Measurements from ENCODE around the gene ISYNA1.

Gene ISYNA1

DNA sequence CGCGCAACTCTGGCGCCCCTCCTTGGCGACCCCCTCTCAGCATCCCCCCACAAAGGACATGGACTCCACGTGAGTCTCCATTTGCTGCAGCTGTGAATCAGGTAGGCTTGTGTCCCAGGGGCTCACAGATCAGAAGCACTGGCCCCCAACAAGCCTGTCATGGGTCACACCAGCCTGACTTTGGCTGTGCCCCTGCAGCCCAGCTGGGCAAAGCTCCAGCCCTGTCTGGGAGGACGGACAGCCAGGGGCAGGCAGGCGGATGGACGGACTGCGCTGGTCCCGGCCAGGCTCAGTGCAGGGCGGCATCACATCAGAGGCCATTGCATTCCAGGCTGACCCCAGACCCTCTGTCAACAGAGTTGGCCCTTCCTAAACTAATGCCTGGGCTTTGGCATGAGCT, 28.4 kb upstream of the ISYNA1 start:
- DNase-seq, result no peak

GRCh38 chr19:18465964-18466339, 28.0 kb upstream of the ISYNA1 start:
- DNase-seq, result no peak

GRCh38 chr19:18465214-18465963, 27.5 kb upstream of the ISYNA1 start:
- no peak for DNase-seq

GRCh38 chr19:18464646-18465045, 26.7 kb upstream of the ISYNA1 start:
- no peak for DNase-seq

DNA sequence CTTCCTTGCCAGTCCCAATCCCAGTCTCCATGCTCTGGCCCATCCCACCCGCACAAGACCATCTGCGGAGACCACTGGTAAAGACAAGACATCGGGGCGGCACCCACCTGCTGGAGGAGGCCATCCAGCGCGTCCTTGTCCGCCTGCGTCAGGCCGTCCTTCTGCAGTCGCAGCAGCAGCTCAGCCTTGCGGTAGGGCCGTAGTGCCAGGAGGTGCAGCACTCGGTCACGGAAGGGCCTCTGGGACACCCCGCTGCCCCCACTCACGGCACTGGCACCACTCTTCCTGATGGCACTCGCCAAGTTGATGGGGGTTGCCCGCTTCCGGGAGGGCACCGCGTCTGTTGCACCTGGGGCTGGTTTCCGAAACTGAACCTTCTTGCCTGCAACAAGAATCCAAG, 23.5 kb upstream of the ISYNA1 start:
- DNase-seq, result no peak

GRCh38 chr19:18460900-18461299, 23.0 kb upstream of the ISYNA1 start:
- no peak for DNase-seq

GRCh38 chr19:18457483-18458331, 19.8 kb upstream of the ISYNA1 start:
- DNase-seq, result no peak

GRCh38 chr19:18456974-18457373, 19.0 kb upstream of the ISYNA1 start:
- no peak for DNase-seq

DNA sequence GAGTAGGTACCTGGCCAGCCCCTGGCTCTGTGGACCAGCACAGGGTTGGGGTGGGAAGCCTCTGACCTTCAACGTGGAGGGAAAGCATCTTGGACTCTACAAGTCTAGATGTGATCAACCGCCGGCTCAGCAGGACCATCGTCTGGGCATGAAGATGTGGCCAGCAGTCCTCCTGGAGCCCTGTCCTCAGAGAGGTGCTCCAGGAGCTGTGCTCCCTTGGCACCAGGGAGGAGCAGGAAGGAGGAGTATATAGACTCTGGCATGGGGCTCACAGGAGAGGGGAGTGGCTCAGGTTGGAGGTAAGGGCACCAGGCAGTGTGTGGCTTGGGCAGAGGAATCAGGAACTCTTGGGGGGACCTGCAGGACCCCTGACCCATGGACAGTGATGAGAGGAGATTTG, 18.3 kb upstream of the ISYNA1 start:
- no peak for DNase-seq

GRCh38 chr19:18453269-18454024, 15.5 kb upstream of the ISYNA1 start:
- no peak for DNase-seq

- DNase-seq, result no peak
These were observed 14.5 kb upstream of the ISYNA1 start for GRCh38 chr19:18452386-18452785.

- DNase-seq, result peak; percentile 88
These were observed 13.3 kb upstream of the ISYNA1 start for GRCh38 chr19:18450931-18451836.

DNA sequence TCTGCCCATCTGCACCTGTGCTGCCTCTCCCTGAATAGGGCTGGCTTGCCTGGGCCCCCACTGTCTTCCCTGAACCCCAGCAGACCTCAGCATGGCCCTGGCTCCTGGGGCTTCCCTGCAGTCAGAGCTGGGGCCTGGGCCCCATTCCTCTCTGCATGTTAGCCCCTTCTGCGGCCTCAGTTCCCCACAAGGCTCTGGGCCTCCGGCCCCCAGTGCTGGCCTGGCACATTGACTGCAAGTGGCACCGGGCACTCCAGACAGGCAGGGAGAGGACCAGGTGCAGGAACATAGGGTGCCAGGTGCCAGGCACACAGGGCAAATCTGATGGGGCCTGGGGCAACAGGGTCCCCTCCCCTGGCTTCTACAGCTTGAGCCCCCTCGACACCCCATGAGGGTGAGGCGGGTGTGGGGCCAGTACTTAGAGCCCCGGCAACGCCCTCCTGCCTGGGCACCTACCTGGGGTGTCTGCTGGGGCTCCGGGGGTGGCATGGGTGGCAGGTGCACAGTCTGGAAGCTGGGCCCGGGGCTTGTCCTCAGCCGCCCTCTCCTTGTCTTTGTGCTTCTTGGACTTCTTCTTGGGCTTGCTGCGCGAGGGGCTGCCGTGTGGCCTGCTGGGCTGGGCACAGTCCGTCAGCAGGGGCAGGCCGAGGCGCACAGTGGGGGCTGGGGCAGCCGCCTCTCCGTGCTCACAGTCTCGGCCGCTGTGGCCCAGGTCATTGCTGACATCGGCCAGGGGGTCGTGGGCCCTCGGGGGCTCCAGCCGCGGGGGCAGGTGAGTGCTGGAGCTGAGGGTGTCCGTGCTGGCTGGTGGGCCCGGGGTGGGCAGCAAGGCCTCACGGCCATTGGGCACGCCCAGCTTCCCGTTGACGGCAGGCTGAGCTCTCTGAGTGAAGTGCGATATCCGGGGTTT, 12.3 kb upstream of the ISYNA1 start:
- no peak for DNase-seq

DNA sequence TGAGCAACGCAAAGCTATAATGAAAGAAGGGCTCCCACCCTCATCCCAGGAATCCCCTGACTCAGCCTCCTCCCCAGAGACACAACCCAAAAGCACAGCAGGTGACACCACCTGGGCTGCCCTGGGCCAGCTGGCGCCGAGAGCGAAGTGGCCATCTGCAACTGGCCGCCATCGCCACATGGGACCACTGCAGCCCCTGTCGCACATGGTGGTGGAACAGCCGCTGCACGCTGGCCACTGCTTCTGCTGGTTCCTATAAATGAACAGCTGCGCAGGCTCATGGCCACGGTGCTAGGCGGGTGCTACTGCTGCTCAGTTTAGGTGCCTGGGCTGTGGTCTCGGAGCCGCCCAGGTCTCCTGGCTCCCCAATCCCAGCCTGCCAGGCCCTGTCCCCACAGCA, 11.6 kb upstream of the ISYNA1 start:
- no peak for DNase-seq

DNA sequence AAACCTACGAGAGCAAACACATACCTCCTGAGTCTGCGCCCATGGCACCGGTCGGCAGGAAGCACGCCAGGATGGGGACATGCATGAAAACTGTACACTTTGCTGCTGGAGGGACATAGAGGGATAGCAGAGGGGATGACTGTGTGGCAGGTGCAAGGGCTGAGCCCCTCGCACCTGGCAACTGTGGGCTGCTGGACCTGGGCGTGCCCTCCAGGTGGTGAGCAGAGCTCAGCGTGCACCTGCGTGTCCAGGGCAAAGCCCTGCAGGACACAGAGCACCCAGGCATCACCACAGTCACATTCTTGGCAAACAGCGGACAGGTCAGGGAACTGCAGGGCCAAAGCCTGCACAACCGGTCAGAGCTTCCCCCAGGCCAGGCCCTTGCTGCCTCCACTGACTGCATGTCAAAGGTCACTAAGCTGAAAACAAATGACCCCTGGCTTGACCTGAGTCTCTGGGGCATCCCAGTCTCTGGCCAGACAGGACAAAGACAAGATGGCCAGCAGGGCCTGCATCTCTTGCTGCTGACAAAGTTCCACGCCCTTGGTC, 9.0 kb upstream of the ISYNA1 start:
- no peak for DNase-seq

- DNase-seq, result no peak
These were observed 8.3 kb upstream of the ISYNA1 start for GRCh38 chr19:18446145-18446810.

- no peak for DNase-seq
These were observed 7.5 kb upstream of the ISYNA1 start for GRCh38 chr19:18445262-18445948.

DNA sequence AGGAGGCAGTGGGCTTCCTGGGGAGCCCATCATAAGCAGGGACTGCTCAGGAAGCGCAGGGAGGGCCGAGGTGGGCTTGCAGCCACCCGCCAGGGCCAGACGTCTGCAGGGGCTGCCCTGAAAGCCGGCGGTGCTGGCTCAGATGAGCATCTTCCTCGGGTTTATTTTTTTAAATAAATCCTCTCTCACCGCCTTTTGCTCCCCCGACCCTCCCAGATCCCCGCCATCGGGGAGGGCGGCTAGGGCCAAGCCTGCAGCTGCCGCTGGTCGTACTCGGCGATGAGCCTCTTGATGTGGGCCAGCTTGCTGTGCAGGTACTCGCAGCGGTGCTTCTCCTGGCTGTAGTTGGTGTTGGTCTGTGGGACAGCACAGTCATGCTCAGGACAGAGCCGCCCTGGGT, 6.6 kb upstream of the ISYNA1 start:
- DNase-seq, result no peak

DNA sequence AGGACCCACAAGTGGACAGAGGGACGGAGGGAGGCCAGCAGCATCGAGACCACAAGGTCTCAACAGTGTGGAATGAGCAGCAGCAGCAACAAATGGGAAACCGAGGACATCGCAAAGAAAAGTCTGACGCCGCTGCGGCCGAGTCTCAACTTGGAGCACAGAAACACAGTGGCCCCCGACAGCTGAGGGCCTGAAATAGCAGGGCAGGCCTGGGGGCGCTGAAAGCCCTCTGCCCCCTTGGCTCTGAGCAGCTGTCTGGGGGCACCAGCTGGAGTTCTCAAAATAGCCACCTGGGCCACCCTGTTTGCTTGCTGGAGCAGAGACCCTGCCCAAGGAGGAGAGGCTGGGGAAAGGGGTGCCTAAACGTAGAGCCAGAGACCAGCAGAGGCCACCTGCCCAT, 5.9 kb upstream of the ISYNA1 start:
- no peak for DNase-seq

DNA sequence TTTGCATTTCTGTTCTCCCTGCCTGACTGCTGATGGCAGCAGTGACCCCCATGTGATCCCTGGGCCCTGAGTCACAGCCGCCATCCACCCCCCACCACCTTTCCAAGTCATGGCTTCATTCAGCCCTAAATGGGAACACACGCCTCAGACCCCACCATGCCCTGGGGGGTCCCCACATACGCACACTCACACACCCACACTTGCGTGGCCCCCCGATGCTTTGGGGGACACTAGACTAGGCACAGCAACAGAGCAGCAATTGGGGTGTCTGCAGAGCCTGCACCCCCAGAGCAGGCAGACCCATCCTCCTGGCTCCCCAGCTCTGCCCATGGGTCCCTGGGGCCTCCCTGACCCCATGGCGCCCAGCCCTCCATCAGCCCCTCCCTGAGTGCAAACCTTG, 5.5 kb upstream of the ISYNA1 start:
- DNase-seq, result no peak

Measured in activated CD4-positive, alpha-beta T cell treated with anti-CD3 and anti-CD28 coated beads, Interleukin-2, amount 50 U/mL, for 16 hours (primary cell).